ENCODE measurements around the gene ADORA3. TPM values are rescaled to one million over a fixed set of nuclear protein-coding genes. Genes with fewer than 3 reads are reported as not detected.

ADORA3 gene
- total and polyA plus RNA-seq, 2 of the 8 experiments (the other 6 are each of a cell fraction or from before 2014, with no cell fraction given): 0.03 TPM; not detected in 1

DNA sequence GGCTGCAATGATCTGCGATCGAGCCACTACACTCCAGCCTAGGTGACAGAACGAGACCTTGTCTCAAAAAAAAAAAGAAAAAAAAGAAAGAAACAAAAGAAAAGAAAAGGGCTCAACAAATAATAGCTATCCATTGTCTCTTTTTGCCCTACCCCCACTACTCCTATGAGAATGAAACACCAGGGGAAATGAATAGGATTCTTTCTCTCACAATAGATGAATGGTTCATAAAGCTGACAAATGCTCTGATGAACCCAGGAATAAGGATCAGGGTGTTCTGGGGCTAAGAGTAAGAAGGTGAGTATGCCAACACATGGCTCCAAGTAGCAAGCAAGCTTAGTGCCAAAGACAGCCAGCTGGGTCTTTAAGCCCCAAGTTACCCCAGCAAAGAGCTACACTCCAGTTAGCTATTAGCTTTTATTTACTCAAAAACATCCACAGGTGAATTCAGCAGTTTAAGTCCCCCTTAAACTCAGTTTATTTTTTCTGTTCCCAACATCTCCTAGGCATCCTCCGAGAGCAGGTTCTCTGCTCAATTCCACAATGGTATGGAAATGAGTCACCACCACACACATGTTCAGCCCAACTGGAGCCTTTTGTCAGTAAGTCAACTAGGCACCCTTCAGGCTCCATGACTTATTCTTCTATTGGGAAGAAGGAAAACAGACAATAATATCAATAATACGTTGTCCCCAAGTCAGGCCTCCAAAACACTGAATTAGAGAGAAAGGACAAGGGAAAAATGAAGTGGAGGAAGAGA lies 4.2 kb downstream of the ADORA3 start:
- H3K56ac ChIP-seq (replicated peaks; ENCODE audit: insufficient read length, low read depth, low read length): no peak overlapping the region
- no peaks in the 10 kb centered on the region for H3K4me1 ChIP-seq (replicated peaks in 1 of 4; ENCODE audit: control insufficient read depth in 3 of 4, insufficient read depth in 4 of 4, low read length in 3 of 4)
- no peak overlapping the region for H3K9ac ChIP-seq (replicated peaks in 1 of 4; ENCODE audit: extremely low read depth in 1 of 4, low read depth in 3 of 4, low read length in 3 of 4)
- H3K23me2 ChIP-seq (ENCODE audit: low read depth, low read length): no peaks in the 10 kb centered on the region; the same call in 1 of the 2 replicates
- no peak overlapping the region for H2BK120ac ChIP-seq (replicated peaks; ENCODE audit: low read depth, low read length)
- H3K4me2 ChIP-seq (ENCODE audit: insufficient read depth in 1 of 2, low read depth in 2 of 2, low read length in 2 of 2): no peak overlapping the region
- H3K36me3 ChIP-seq (ENCODE audit: control insufficient read depth in 2 of 4, insufficient read depth in 4 of 4, low read length in 3 of 4): no peaks in the 10 kb centered on the region
- no peaks in the 10 kb centered on the region for H4K20me1 ChIP-seq (replicated peaks in 1 of 2; ENCODE audit: control insufficient read depth in 1 of 2, insufficient read depth in 2 of 2, low read length in 2 of 2)
- H3K4me3 ChIP-seq (ENCODE audit: extremely low read depth in 1 of 4, insufficient read depth in 2 of 4, low read depth in 3 of 4, low read length in 4 of 4): no peak overlapping the region
- no peak overlapping the region for H4K5ac ChIP-seq (ENCODE audit: insufficient read length, low read depth, low read length)
- H3K18ac ChIP-seq (ENCODE audit: extremely low read depth, low read length): no peak overlapping the region
- 84% methylated on average over 5 of the region's 5 CpGs; no CpG with 5 or more reads in 1 of the 2 experiments for WGBS, 2 experiments (ENCODE audit: extremely low coverage in 1 of 2, insufficient coverage in 1 of 2, insufficient read length in 1 of 2, insufficient replicate concordance in 2 of 2, low coverage in 1 of 2, low lambda C conversion rate in 2 of 2, missing lambda C conversion rate in 1 of 2)
- no peak overlapping the region for H4K8ac ChIP-seq (ENCODE audit: extremely low read depth, insufficient read depth, low read length)
- ChIA-PET CTCF (ENCODE audit: partially characterized antibody) (interaction anchor here (1.3 to 3.1 kb wide), 5 partner anchors 8 to 270 kb away, joined by 3 to 21 read pairs (median 4); no protein-coding TSS in a partner anchor), POLR2A (ENCODE audit: partially characterized antibody) (interaction anchor here (1.3 kb wide), 1 partner anchor 9 kb away, joined by 4 read pairs; no protein-coding TSS in a partner anchor)
- no peak overlapping the region for H2AK5ac ChIP-seq (ENCODE audit: low read depth, low read length)
- no peak overlapping the region for H2AFZ ChIP-seq (ENCODE audit: low read length)
- no peak overlapping the region for H2BK20ac ChIP-seq (ENCODE audit: low read length)
- TF ChIP-seq FOSL1 (IDR thresholded peaks at IDR 0.05; ENCODE audit: insufficient read depth, low read depth, low read length) (no peak), TAF7 (optimal IDR thresholded peaks at IDR 0.05; ENCODE audit: borderline replicate concordance, low read depth, low read length) (no peak), HDAC6 (IDR thresholded peaks at IDR 0.05; ENCODE audit: low read depth, low read length) (no peak), CBX5 (IDR thresholded peaks at IDR 0.05; ENCODE audit: low read depth, low read length) (no peak), ASH2L (IDR thresholded peaks at IDR 0.05; ENCODE audit: low read length) (no peak), SAP30 (IDR thresholded peaks at IDR 0.05; ENCODE audit: insufficient read depth, insufficient replicate concordance, low read length) (no peak), EP300 (IDR thresholded peaks at IDR 0.05; ENCODE audit: borderline replicate concordance in 1 of 2, low read depth in 2 of 2, low read length in 2 of 2) (no peak), POLR2A (IDR thresholded peaks at IDR 0.05; ENCODE audit: control extremely low read depth in 1 of 2, low read depth in 2 of 2, low read length in 2 of 2) (no peak)
- TF ChIP-seq, protein P1, sequence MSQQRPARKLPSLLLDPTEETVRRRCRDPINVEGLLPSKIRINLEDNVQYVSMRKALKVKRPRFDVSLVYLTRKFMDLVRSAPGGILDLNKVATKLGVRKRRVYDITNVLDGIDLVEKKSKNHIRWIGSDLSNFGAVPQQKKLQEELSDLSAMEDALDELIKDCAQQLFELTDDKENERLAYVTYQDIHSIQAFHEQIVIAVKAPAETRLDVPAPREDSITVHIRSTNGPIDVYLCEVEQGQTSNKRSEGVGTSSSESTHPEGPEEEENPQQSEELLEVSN (IDR thresholded peaks at IDR 0.05): no peak
- H2BK12ac ChIP-seq (ENCODE audit: low read depth, low read length): no peak overlapping the region
- no peaks in the 10 kb centered on the region for H3K79me2 ChIP-seq (ENCODE audit: control insufficient read depth in 1 of 2, insufficient read depth in 2 of 2, low read length in 2 of 2)
- DNase-seq (ENCODE audit: low read depth in 1 of 2, low spot score in 2 of 2): no peak
- H3K79me1 ChIP-seq (ENCODE audit: low read depth, low read length): no peaks in the 10 kb centered on the region
- no peak overlapping the region for H3K4ac ChIP-seq (replicated peaks; ENCODE audit: insufficient read length, low read depth, low read length)
- H3K9me3 ChIP-seq (ENCODE audit: insufficient read depth in 2 of 2, low read depth in 1 of 2, low read length in 1 of 2): no peaks in the 10 kb centered on the region
- H3K23ac ChIP-seq (ENCODE audit: insufficient read length): no peak overlapping the region
- no peak overlapping the region for H2BK5ac ChIP-seq (ENCODE audit: low read depth, low read length)
- H3K14ac ChIP-seq (ENCODE audit: insufficient read length): no peak overlapping the region
- no peak overlapping the region for H4K91ac ChIP-seq (replicated peaks; ENCODE audit: insufficient read length, low read length)
- FAIRE-seq: no peak
- H3K27ac ChIP-seq (ENCODE audit: low read depth, low read length): no peak overlapping the region
- no peak overlapping the region for H2BK15ac ChIP-seq (ENCODE audit: low read length)
- H3K27me3 ChIP-seq (replicated peaks in 1 of 4; ENCODE audit: control insufficient read depth in 3 of 4, extremely low read depth in 1 of 4, insufficient read depth in 3 of 4, low read length in 3 of 4): no peaks in the 10 kb centered on the region

Data from H1 (cell line).